ENCODE results near the gene GABRD. TPM values are rescaled to one million over a fixed set of nuclear protein-coding genes. Genes with fewer than 3 reads are reported as not detected.

GABRD gene
- total RNA-seq, 6 experiments from 2014 or later, result 0.55 TPM; not detected in 5

DNA sequence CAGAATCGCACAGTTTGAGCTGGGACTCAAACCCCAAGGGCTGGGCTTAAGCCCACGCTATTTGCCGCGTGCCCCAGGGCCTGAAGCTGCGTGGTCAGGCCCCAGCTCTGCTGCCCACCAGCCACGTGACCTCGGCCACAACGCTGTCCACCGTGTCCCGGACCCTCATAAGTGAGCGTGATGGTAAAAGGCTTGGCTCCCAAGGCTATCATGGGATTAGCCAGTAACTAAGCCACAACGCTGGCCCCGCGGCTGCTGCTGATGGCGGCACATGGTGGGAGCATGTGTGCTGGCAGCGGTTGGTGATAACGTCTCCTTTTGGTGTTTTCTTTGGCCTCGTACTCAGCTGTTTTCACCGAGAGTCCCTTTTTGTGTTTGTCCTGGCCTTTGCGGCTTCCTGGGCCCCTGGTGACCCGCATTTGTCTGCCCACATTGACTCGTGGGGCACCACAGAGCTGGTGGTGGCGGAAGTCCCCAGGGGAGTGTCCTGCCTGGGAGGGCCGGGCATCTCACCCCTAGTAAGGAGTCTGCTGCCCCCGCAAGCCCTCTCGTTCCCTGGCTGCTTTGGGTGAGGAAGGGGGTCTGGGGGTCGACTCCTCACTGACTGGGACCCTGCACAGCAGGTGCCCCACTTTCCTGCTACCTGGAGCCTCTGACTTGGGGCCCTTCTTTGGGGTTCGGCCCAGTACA lies 60.4 kb downstream of the GABRD start:
- ATAC-seq (no peak), DNase-seq (no peak)
- 88% methylated on average over 13 of the region's 28 CpGs for WGBS (ENCODE audit: insufficient coverage, low coverage, low lambda C conversion rate, missing lambda C conversion rate)
- Histone ChIP-seq H3K4me3 (no peak overlapping the region), H3K9me3 (peaks cover 0 to 9% (median 2%) of the 10 kb centered on the region in 4 donors), H3K27ac (no peak overlapping the region), H3K36me3 (peaks cover 0 to 2% (median 0%) of the 10 kb centered on the region in 4 donors), H3K27me3 (no peaks in the 10 kb centered on the region), H3K4me1 (no peaks in the 10 kb centered on the region)
- intact Hi-C loops (cut with DNase I), result no loop called here
- TF ChIP-seq, protein P1, sequence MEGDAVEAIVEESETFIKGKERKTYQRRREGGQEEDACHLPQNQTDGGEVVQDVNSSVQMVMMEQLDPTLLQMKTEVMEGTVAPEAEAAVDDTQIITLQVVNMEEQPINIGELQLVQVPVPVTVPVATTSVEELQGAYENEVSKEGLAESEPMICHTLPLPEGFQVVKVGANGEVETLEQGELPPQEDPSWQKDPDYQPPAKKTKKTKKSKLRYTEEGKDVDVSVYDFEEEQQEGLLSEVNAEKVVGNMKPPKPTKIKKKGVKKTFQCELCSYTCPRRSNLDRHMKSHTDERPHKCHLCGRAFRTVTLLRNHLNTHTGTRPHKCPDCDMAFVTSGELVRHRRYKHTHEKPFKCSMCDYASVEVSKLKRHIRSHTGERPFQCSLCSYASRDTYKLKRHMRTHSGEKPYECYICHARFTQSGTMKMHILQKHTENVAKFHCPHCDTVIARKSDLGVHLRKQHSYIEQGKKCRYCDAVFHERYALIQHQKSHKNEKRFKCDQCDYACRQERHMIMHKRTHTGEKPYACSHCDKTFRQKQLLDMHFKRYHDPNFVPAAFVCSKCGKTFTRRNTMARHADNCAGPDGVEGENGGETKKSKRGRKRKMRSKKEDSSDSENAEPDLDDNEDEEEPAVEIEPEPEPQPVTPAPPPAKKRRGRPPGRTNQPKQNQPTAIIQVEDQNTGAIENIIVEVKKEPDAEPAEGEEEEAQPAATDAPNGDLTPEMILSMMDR (IDR thresholded peaks at IDR 0.05), result no peak
- no peak for TF ChIP-seq POLR2A (IDR thresholded peaks at IDR 0.05)

DNA sequence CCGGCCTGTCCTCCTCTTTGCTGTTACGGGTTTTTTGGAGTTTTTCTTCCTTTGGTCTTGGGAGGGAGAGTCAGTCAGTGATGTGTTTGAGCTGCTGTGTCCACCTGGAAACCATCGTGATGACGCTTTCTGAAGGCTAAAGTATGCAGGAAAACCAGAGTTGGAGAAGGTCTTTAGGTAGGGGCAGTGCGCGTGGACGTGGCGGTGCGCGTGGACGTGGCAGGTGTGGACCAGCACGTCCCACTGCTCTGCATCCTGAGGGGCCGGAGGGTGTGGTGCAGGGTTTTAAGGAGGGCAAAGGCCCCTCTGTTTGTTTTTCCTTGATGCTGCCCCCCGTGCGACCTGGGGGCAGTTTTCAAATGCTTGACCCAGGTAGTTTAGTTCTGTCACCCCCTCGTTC lies 61.0 kb downstream of the GABRD start:
- Histone ChIP-seq H3K27ac (no peak overlapping the region), H3K36me3 (peaks cover 0 to 2% (median 0%) of the 10 kb centered on the region in 4 donors), H3K27me3 (no peaks in the 10 kb centered on the region), H3K4me1 (no peaks in the 10 kb centered on the region), H3K9me3 (peaks cover 0 to 9% (median 2%) of the 10 kb centered on the region in 4 donors), H3K4me3 (no peak overlapping the region)
- intact Hi-C loops (cut with DNase I), result no loop called here
- ATAC-seq, result no peak
- 98% methylated on average over 8 of the region's 16 CpGs for WGBS (ENCODE audit: insufficient coverage, low coverage, low lambda C conversion rate, missing lambda C conversion rate)
- no peak for TF ChIP-seq POLR2A (IDR thresholded peaks at IDR 0.05)
- TF ChIP-seq, protein P1 (IDR thresholded peaks at IDR 0.05), result no peak
- no peak for DNase-seq

Other genes with a start within 250 kb of the GABRD start
- 100 to 1,000 TPM in 3 of 6 experiments, 10 to 100 TPM in 3; 80.3 to 143 (median 100) TPM for gene NADK, start 240.9 kb upstream of the GABRD start, total RNA-seq
- 100 to 1,000 TPM in 4 of 6 experiments, 10 to 100 TPM in 2; 85.9 to 147 (median 104) TPM for gene GNB1, start 128.3 kb upstream of the GABRD start, total RNA-seq
- 1 to 10 TPM in 1 of 6 experiments, under 1 TPM in 3, not detected in 2; 0.44 to 1.4 (median 0.58) TPM for gene CALML6, start 104.1 kb upstream of the GABRD start, total RNA-seq
- 10 to 100 TPM in 1 of 6 experiments, 1 to 10 TPM in 5; 2.3 to 13.2 (median 6.0) TPM for gene TMEM52, start 100.1 kb upstream of the GABRD start, total RNA-seq
- 1 to 10 TPM in 2 of 6 experiments, under 1 TPM in 3, not detected in 1; 0.16 to 3.5 (median 0.32) TPM for gene CFAP74, start 15.6 kb upstream of the GABRD start, total RNA-seq
- 10 to 100 TPM; 10.3 to 20.1 (median 15.8) TPM for gene PRKCZ, start 31.1 kb downstream of the GABRD start, total RNA-seq
- 10 to 100 TPM; 18.9 to 26.0 (median 24.4) TPM for gene FAAP20, start 175.4 kb downstream of the GABRD start, total RNA-seq
- 10 to 100 TPM; 23.7 to 84.8 (median 31.4) TPM for gene SKI, start 209.0 kb downstream of the GABRD start, total RNA-seq

All from right lobe of liver (tissue), 6 donors.